Hepatocyte (in vitro differentiated cells): ENCODE data around the gene LONP1. TPM values are rescaled to one million over a fixed set of nuclear protein-coding genes. Genes with fewer than 3 reads are reported as not detected.
A peak's percentile ranks its signal among the peaks of the same experiment; 100 is the strongest.

Experiments used
- DNase-seq: peaks from one replicate; pipeline ENCODE4 v3.0.0-alpha.2; 2016; ENCODE audit warnings: low spot score
- H2AFZ ChIP-seq: fragments of 200-600 bp; sonication (generic); 2 replicates; pipeline ENCODE4 v1.6.0; 2016; ENCODE audit warnings: antibody characterized with exemption, mild to moderate bottlenecking
- H3K27ac ChIP-seq: fragments of 200-600 bp; sonication (generic); 2 replicates; pipeline ENCODE4 v1.5.1; 2016; ENCODE audit warnings: mild to moderate bottlenecking
- H3K27me3 ChIP-seq: fragments of 200-600 bp; sonication (generic); 2 replicates; pipeline ENCODE4 v1.6.1; 2016
- H3K36me3 ChIP-seq: fragments of 200-600 bp; sonication (generic); replicated peaks from 2 replicates; pipeline ENCODE4 v1.5.1; 2016; ENCODE audit warnings: low read depth; ENCODE audit not compliant: insufficient read depth
- H3K4me1 ChIP-seq: fragments of 200-600 bp; sonication (generic); 2 replicates; pipeline ENCODE4 v1.5.1; 2016; ENCODE audit warnings: mild to moderate bottlenecking, moderate library complexity; ENCODE audit not compliant: insufficient read depth
- H3K4me2 ChIP-seq: fragments of 200-600 bp; sonication (generic); 2 replicates; pipeline ENCODE4 v1.6.0; 2016
- H3K4me3 ChIP-seq: fragments of 200-600 bp; sonication (generic); 2 replicates; pipeline ENCODE4 v1.5.1; 2016; ENCODE audit warnings: mild to moderate bottlenecking
- H3K79me2 ChIP-seq: fragments of 200-600 bp; sonication (generic); 2 replicates; pipeline ENCODE4 v1.6.0; 2017; ENCODE audit warnings: mild to moderate bottlenecking
- H3K9me2 ChIP-seq: fragments of 200-600 bp; sonication (generic); replicated peaks from 2 replicates; pipeline ENCODE4 v1.6.0; 2017; ENCODE audit warnings: mild to moderate bottlenecking; ENCODE audit not compliant: insufficient read depth
- H3K9me3 ChIP-seq: fragments of 200-600 bp; sonication (generic); 2 replicates; pipeline ENCODE4 v1.5.1; 2016; ENCODE audit warnings: low read depth, mild to moderate bottlenecking
- H4K20me1 ChIP-seq: fragments of 200-600 bp; sonication (generic); 2 replicates; pipeline ENCODE4 v1.6.0; 2016; ENCODE audit warnings: mild to moderate bottlenecking; ENCODE audit not compliant: insufficient read depth, poor library complexity, severe bottlenecking
- CTCF ChIP-seq: fragments of 200-600 bp; sonication (generic); IDR thresholded peaks from 2 replicates; pipeline ENCODE4 v1.5.1; 2016; ENCODE audit warnings: antibody characterized with exemption, mild to moderate bottlenecking; ENCODE audit not compliant: poor library complexity
- EZH2 ChIP-seq: fragments of 200-600 bp; sonication (generic); IDR thresholded peaks from 2 replicates; pipeline ENCODE4 v1.6.1; 2016; ENCODE audit warnings: antibody characterized with exemption, mild to moderate bottlenecking, borderline replicate concordance
- EZH2phosphoT487 ChIP-seq: fragments of 200-600 bp; sonication (generic); IDR thresholded peaks from one replicate; pipeline ENCODE4 v1.6.1; 2018; ENCODE audit warnings: antibody characterized with exemption, mild to moderate bottlenecking, low read depth, moderate library complexity; ENCODE audit not compliant: unreplicated experiment, severe bottlenecking
- WGBS: methylation state at CpG from one replicate; pipeline ENCODE4 v1.1.6; 2016; ENCODE audit warnings: low lambda C conversion rate; ENCODE audit errors: missing lambda C conversion rate; 5-methylcytosine and 5-hydroxymethylcytosine counted together
- polyA plus RNA-seq: library from polyadenylated mRNA; unstranded; fragments of >200 nt; fragmentation: Nextera tagmentation; extraction: Ambion mirVana; gene quantifications from 2 replicates; pipeline ENCODE4 v1.2.1, GENCODE V29; 2016
- total RNA-seq: library from RNA; depleted of rRNA; stranded (reverse); fragments of >200 nt; gene quantifications from 2 replicates; pipeline ENCODE4 v1.2.3, GENCODE V29; 2014

Gene LONP1
- total and polyA plus RNA-seq, 2 experiments from 2014 or later: 63.0 to 79.2 TPM

- WGBS: 89% methylated on average over 4 of the region's 4 CpGs
These were observed 7.6 kb upstream of the LONP1 start for GRCh38 chr19:5727453-5728050.

GRCh38 chr19:5719274-5719960 is 529 bp downstream of the LONP1 start:
- H3K4me2 ChIP-seq: peak overlapping the region; percentile 88
- H3K4me3 ChIP-seq: peak overlapping the region; percentile 69
- H3K27ac ChIP-seq: peak overlapping the region; percentile 95
- H3K27me3 ChIP-seq: no peaks in the 10 kb centered on the region
- peaks cover 13% of the 10 kb centered on the region for H3K4me1 ChIP-seq
- H3K79me2 ChIP-seq: peaks cover 51% of the 10 kb centered on the region
- no peaks in the 10 kb centered on the region for H3K36me3 ChIP-seq
- TF ChIP-seq EZH2phosphoT487: no peak
- no peak for TF ChIP-seq CTCF
- TF ChIP-seq EZH2: no peak
- WGBS: under 1% methylated on average over 36 of the region's 58 CpGs
- DNase-seq: no peak
- no peaks in the 10 kb centered on the region for H3K9me3 ChIP-seq
- H3K9me2 ChIP-seq: no peaks in the 10 kb centered on the region
- no peaks in the 10 kb centered on the region for H4K20me1 ChIP-seq
- H2AFZ ChIP-seq: peak overlapping the region; percentile 61

More at GRCh38 chr19:5727453-5728050, 7.6 kb upstream of the LONP1 start:
- TF ChIP-seq EZH2phosphoT487: no peak
- no peak for TF ChIP-seq EZH2
- no peak for TF ChIP-seq CTCF
- no peak overlapping the region for H3K27ac ChIP-seq
- no peaks in the 10 kb centered on the region for H3K27me3 ChIP-seq
- no peaks in the 10 kb centered on the region for H3K36me3 ChIP-seq
- no peaks in the 10 kb centered on the region for H3K4me1 ChIP-seq
- DNase-seq: no peak
- H3K9me3 ChIP-seq: no peaks in the 10 kb centered on the region
- no peak overlapping the region for H3K4me3 ChIP-seq
- H2AFZ ChIP-seq: no peak overlapping the region
- H4K20me1 ChIP-seq: no peaks in the 10 kb centered on the region
- no peak overlapping the region for H3K4me2 ChIP-seq
- H3K9me2 ChIP-seq: no peaks in the 10 kb centered on the region
- no peaks in the 10 kb centered on the region for H3K79me2 ChIP-seq

- peak overlapping the region; percentile 88 for H3K4me2 ChIP-seq
- peaks cover 58% of the 10 kb centered on the region for H3K79me2 ChIP-seq
- no peaks in the 10 kb centered on the region for H4K20me1 ChIP-seq
- no peaks in the 10 kb centered on the region for H3K36me3 ChIP-seq
- no peaks in the 10 kb centered on the region for H3K9me2 ChIP-seq
- TF ChIP-seq EZH2phosphoT487 (no peak), EZH2 (no peak), CTCF (no peak)
- H3K9me3 ChIP-seq: no peaks in the 10 kb centered on the region
- peak; percentile 70 for DNase-seq
- H2AFZ ChIP-seq: no peak overlapping the region
- H3K4me1 ChIP-seq: peaks cover 13% of the 10 kb centered on the region
- no peaks in the 10 kb centered on the region for H3K27me3 ChIP-seq
- peak overlapping the region; percentile 69 for H3K4me3 ChIP-seq
- 24% methylated on average over 11 of the region's 11 CpGs for WGBS
- peak overlapping the region; percentile 95 for H3K27ac ChIP-seq
These were observed 1.2 kb downstream of the LONP1 start for GRCh38 chr19:5718579-5719273.
